WI38 (cell line): ENCODE measurements around the gene COA3.

ENCODE experiments used
- H3K4me3 ChIP-seq: 2 replicates; pipeline ENCODE4 v1.5.1; 2011; ENCODE audit warnings: low read depth, mild to moderate bottlenecking, control low read depth, low read length
- TF ChIP-seq, protein P1 (sequence below): IDR thresholded peaks from 2 replicates; pipeline ENCODE4 v1.5.1; 2012; ENCODE audit warnings: low read depth, mild to moderate bottlenecking, control low read depth, low read length

Gene COA3

DNA sequence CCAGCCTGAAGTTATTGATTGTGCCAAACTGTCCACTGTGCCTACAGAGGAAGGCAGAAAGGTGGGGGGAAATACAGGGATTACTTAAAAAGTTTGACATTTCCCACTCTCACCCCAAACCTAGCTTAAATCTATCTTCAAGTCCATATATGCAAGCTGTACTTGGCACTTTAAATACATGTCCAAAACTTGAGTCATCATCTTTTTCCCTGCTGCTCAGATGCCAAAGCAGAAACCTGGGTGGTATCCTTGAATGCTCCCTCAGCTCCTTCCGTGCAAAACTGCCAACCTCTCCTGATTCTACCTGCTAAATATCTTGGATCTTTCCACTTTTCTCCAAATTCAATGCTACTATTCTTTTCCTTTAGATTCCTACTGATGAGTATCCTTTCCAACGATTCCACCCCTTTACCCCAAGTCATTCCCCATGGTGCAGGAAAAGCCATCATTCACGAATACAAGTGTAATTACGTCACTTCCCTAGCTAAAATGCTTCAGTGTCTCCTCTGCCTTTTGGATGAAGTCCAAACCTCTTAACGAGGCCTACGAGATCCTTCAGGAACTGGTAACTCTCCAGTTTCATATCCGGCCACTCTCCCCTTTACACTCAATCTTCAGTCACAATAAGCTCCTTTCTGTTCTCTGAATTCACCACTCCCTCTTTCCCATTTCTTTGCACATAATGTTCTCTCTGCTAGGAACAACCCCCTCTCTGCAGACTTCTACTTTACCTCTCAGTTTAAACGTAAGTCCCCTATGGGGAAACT is 16.3 kb upstream of the COA3 start:
- no peak overlapping the region for H3K4me3 ChIP-seq
- TF ChIP-seq, protein P1, sequence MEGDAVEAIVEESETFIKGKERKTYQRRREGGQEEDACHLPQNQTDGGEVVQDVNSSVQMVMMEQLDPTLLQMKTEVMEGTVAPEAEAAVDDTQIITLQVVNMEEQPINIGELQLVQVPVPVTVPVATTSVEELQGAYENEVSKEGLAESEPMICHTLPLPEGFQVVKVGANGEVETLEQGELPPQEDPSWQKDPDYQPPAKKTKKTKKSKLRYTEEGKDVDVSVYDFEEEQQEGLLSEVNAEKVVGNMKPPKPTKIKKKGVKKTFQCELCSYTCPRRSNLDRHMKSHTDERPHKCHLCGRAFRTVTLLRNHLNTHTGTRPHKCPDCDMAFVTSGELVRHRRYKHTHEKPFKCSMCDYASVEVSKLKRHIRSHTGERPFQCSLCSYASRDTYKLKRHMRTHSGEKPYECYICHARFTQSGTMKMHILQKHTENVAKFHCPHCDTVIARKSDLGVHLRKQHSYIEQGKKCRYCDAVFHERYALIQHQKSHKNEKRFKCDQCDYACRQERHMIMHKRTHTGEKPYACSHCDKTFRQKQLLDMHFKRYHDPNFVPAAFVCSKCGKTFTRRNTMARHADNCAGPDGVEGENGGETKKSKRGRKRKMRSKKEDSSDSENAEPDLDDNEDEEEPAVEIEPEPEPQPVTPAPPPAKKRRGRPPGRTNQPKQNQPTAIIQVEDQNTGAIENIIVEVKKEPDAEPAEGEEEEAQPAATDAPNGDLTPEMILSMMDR: no peak

DNA sequence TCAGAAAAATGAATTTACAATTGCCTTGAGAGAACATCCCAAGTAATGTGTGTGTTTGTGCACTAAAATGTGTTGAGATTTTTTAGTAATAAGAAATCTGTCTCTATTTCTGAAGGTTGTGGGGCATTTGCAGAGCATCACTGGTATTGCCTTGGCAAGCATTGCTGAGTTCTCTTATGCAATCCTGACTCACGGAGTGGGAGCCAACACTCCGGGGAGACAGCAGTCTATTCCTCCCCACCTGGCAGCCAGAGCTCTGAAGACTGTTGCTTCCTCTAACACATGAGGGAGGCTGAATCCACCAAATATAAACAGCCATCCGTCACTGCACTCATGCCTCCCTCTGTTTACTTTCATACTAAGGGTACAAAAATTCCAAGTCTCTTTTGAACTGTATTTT is 10.7 kb upstream of the COA3 start:
- no peak overlapping the region for H3K4me3 ChIP-seq
- TF ChIP-seq, protein P1: no peak

DNA sequence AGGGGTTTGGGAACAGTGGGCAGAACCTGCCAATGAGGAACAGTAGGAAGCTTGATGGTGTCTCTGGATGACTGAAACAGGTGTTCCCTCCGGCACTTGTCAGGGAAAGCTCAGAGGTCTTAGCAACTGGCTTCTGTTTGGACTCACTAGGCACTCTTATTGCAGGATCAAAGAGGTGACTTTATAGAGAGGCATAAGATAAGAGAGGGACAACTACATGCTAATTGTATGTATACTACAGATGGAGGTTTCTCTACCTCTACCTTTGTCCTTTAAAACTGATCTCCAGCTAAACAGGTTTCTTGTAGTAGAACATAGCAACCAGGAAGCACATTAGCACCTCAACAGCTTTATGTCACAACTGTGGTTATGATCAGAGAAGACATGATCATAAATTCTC is 7.7 kb upstream of the COA3 start:
- no peak overlapping the region for H3K4me3 ChIP-seq
- TF ChIP-seq, protein P1: no peak

DNA sequence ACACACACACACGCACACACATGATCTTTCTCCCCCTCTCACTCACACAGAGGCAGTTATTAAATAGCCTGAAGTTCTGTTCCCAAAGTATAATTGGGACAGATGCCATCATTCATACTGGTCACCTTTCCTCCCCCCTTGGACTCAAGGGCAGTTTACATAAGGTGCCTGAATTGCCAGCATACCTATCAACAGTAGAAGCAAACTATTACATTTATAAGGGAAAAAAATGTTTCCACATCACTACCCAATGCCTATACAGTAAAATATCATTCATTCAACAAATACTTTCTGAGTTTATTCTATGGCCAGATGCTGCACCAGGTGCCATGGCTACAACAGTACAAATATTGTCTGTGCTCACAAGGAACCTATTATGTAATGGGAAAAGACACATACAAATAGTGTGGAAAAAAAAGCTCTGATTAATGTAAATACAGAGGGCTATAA is 6.4 kb upstream of the COA3 start:
- no peak overlapping the region for H3K4me3 ChIP-seq
- TF ChIP-seq, protein P1: no peak

DNA sequence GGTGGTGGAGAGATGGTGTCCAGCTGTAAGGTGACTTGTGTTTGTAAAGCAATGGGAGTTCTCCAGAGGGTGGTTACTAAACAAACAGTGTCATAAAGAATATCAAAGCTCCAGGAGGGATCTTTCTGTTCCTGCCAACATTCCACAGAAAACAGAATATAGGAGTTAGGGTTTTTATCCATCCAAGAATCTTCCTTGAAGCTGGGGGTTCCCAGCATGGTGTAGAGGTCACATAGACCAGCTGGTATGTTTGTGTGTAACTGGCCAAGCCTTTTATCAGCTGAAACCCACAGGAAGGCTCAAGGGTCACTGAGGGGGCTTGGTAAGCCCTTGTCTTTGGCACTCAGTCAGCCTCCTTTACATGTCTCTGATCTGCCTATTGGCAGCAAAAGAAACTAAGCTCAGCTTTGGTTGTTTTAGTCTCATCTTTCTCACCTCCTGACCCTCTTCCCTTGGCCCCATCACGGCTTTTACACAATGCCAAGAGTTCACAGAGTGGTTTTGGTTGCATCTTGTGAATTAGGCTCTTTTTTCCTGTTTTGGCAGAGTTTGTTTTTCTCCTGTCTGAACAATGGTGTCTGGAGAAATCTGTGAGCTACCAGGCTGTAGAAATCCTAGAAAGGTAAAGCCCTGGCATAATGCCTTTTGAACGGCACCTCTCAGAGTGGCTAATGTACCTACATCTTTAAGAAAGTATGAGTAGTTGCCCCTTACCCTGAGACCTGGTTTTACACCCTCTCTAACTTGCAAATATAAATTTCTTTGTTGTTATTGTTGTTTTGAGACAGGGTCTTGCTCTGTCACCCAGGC is 4.8 kb upstream of the COA3 start:
- no peak overlapping the region for H3K4me3 ChIP-seq
- TF ChIP-seq, protein P1: no peak

DNA sequence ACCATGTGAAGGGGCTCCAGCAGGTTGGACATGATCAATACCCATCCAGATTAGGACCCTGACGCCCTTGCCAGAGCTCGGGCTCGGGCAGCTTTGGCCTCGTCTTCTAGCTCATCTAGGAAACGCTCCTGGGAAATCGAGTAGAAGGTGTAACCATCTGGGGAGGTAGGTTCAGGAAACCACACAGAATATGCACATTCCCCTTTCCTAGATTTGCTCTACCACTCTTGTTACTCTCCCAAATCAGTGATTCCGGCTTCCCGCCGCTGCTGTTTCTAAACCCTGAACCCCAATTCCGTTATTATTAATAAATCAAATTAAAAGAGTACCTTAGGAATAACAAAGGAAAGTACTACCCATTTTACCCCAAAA is 507 bp downstream of the COA3 start:
- TF ChIP-seq, protein P1: no peak
- peak overlapping the region; percentile 90 for H3K4me3 ChIP-seq
